Kidney glomerular epithelial cell (primary cell): ENCODE measurements around the gene LTBP2.

Experiments
- DNase-seq: peaks from one replicate; lab custom pipeline; 2025; lab: John Stamatoyannopoulos, UW

The LTBP2 gene

GRCh38 chr14:74638066-74638465, 26.0 kb upstream of the LTBP2 start:
- DNase-seq: no peak

- no peak for DNase-seq
These were observed 25.1 kb upstream of the LTBP2 start for GRCh38 chr14:74637178-74637550.

GRCh38 chr14:74636424-74637177, 24.6 kb upstream of the LTBP2 start:
- no peak for DNase-seq

GRCh38 chr14:74635847-74636246, 23.8 kb upstream of the LTBP2 start:
- DNase-seq: no peak

- DNase-seq: no peak
These were observed 22.9 kb upstream of the LTBP2 start for GRCh38 chr14:74634964-74635363.

GRCh38 chr14:74634481-74634880, 22.4 kb upstream of the LTBP2 start:
- DNase-seq: no peak

GRCh38 chr14:74630881-74631690, 19.0 kb upstream of the LTBP2 start:
- DNase-seq: no peak

- DNase-seq: no peak
These were observed 16.4 kb upstream of the LTBP2 start for GRCh38 chr14:74628418-74628817.

GRCh38 chr14:74627076-74627475, 15.0 kb upstream of the LTBP2 start:
- no peak for DNase-seq

- no peak for DNase-seq
These were observed 10.2 kb upstream of the LTBP2 start for GRCh38 chr14:74622257-74622656.

- no peak for DNase-seq
These were observed 9.5 kb upstream of the LTBP2 start for GRCh38 chr14:74621556-74621955.

- DNase-seq: no peak
These were observed 8.9 kb upstream of the LTBP2 start for GRCh38 chr14:74620923-74621322.

- peak; percentile 94 for DNase-seq
These were observed 8.5 kb upstream of the LTBP2 start for GRCh38 chr14:74620497-74620921.

GRCh38 chr14:74619672-74620131, 7.7 kb upstream of the LTBP2 start:
- DNase-seq: peak; percentile 94

- no peak for DNase-seq
These were observed 6.3 kb upstream of the LTBP2 start for GRCh38 chr14:74618078-74618952.

- DNase-seq: no peak
These were observed 5.1 kb upstream of the LTBP2 start for GRCh38 chr14:74616996-74617700.

GRCh38 chr14:74616507-74616906, 4.5 kb upstream of the LTBP2 start:
- DNase-seq: peak; percentile 92

GRCh38 chr14:74615735-74616134, 3.7 kb upstream of the LTBP2 start:
- DNase-seq: no peak

GRCh38 chr14:74614508-74615495, 2.8 kb upstream of the LTBP2 start:
- peak; percentile 43 for DNase-seq

GRCh38 chr14:74613211-74613914, 1.3 kb upstream of the LTBP2 start:
- DNase-seq: no peak
